H1 (cell line): Measurements from ENCODE around the gene TDG. TPM values are rescaled to one million over a fixed set of nuclear protein-coding genes. Genes with fewer than 3 reads are reported as not detected.

Experiments
- CTCF ChIA-PET: fragments of 300-600 bp; sonication (Branson Sonifier 250); formaldehyde crosslinking; loops from one replicate; lab custom pipeline; 2021; ENCODE audit not compliant: partially characterized antibody; lab: Charles Lee
- POLR2A ChIA-PET: fragments of 300-600 bp; sonication (Branson Sonifier 250); formaldehyde crosslinking; loops from one replicate; lab custom pipeline; 2021; ENCODE audit warnings: inconsistent platforms; ENCODE audit not compliant: partially characterized antibody; lab: Charles Lee
- DNase-seq, 2 experiments: peaks; one replicate each; pipeline versions ENCODE4 v3.0.0 to v3.0.0-alpha.2; 2010 to 2022; ENCODE audit warnings: low spot score in 2 of 2, low read depth in 1 of 2, mixed read lengths in 1 of 2
- FAIRE-seq: peaks from 2 replicates; lab custom pipeline; 2011; peaks lifted over from hg19 to GRCh38; lab: Jason Lieb, UNC
- H2AFZ ChIP-seq: 2 replicates; pipeline ENCODE4 v1.8.1; 2012; ENCODE audit warnings: low read length, inconsistent platforms
- H2AK5ac ChIP-seq: 2 replicates; pipeline ENCODE4 v1.6.1; 2013; ENCODE audit warnings: low read depth, low read length
- H2BK120ac ChIP-seq: replicated peaks from 2 replicates; pipeline ENCODE3; 2013; ENCODE audit warnings: low read depth, low read length, inconsistent platforms
- H2BK12ac ChIP-seq: 2 replicates; pipeline ENCODE4 v1.6.1; 2013; ENCODE audit warnings: low read depth, low read length
- H2BK15ac ChIP-seq: 2 replicates; pipeline ENCODE4 v1.6.1; 2013; ENCODE audit warnings: low read length
- H2BK20ac ChIP-seq: 2 replicates; pipeline ENCODE4 v1.6.1; 2013; ENCODE audit warnings: low read length
- H2BK5ac ChIP-seq: 2 replicates; pipeline ENCODE4 v1.6.1; 2013; ENCODE audit warnings: low read depth, low read length
- H3K14ac ChIP-seq: 2 replicates; pipeline ENCODE4 v1.6.1; 2013; ENCODE audit warnings: inconsistent platforms; ENCODE audit not compliant: insufficient read length
- H3K18ac ChIP-seq: 2 replicates; pipeline ENCODE4 v1.6.1; 2013; ENCODE audit warnings: low read length; ENCODE audit errors: extremely low read depth
- H3K23ac ChIP-seq: 2 replicates; pipeline ENCODE4 v1.6.1; 2013; ENCODE audit warnings: inconsistent platforms; ENCODE audit not compliant: insufficient read length
- H3K23me2 ChIP-seq: 2 replicates; pipeline ENCODE4 v1.6.1; 2013; ENCODE audit warnings: low read depth, low read length
- H3K27ac ChIP-seq: 2 replicates; pipeline ENCODE4 v1.6.1; 2011; ENCODE audit warnings: low read depth, low read length, inconsistent platforms
- H3K27me3 ChIP-seq, 4 experiments: replicated peaks in 1 of 4; 1 replicate in 1 of 4; 2 replicates in 3 of 4; pipeline versions ENCODE4 v1.6.1 to v1.8.1; 2011 to 2013; ENCODE audit warnings: low read length in 3 of 4, mild to moderate bottlenecking in 3 of 4, inconsistent platforms in 2 of 4, mixed read lengths in 2 of 4, moderate library complexity in 1 of 4; ENCODE audit not compliant: control insufficient read depth in 3 of 4, insufficient read depth in 3 of 4; ENCODE audit errors: extremely low read depth in 1 of 4
- H3K36me3 ChIP-seq, 4 experiments: 2 replicates each; pipeline versions ENCODE4 v1.6.1 to v1.8.1; 2011 to 2013; ENCODE audit warnings: mild to moderate bottlenecking in 4 of 4, low read length in 3 of 4, moderate library complexity in 2 of 4, control low read depth in 1 of 4, inconsistent platforms in 1 of 4; ENCODE audit not compliant: insufficient read depth in 4 of 4, control insufficient read depth in 2 of 4
- H3K4ac ChIP-seq: replicated peaks from 2 replicates; pipeline ENCODE3; 2013; ENCODE audit warnings: low read length, low read depth, mixed read lengths, inconsistent platforms; ENCODE audit not compliant: insufficient read length
- H3K4me1 ChIP-seq, 4 experiments: replicated peaks in 1 of 4; 1 replicate in 1 of 4; 2 replicates in 3 of 4; pipeline versions ENCODE4 v1.6.1 to v1.8.1; 2011 to 2013; ENCODE audit warnings: low read length in 3 of 4, inconsistent platforms in 2 of 4, mixed read lengths in 1 of 4; ENCODE audit not compliant: insufficient read depth in 4 of 4, control insufficient read depth in 3 of 4
- H3K4me2 ChIP-seq, 2 experiments: 2 replicates each; pipeline versions ENCODE4 v1.6.1 to v1.8.1; 2011 to 2013; ENCODE audit warnings: low read depth in 2 of 2, low read length in 2 of 2, control low read depth in 1 of 2, inconsistent platforms in 1 of 2, mild to moderate bottlenecking in 1 of 2; ENCODE audit not compliant: insufficient read depth in 1 of 2
- H3K4me3 ChIP-seq, 4 experiments: fragments of 200-600, 300-600 bp in 1 of 4; sonication (generic), shearing (Covaris generic), sonication (Bioruptor Twin) in 1 of 4; 2 replicates each; pipeline versions ENCODE4 v1.5.1 to v1.8.1; 2011 to 2016; ENCODE audit warnings: low read length in 4 of 4, low read depth in 3 of 4, control low read depth in 2 of 4, inconsistent platforms in 2 of 4, mild to moderate bottlenecking in 2 of 4, mixed read lengths in 1 of 4, moderate library complexity in 1 of 4; ENCODE audit not compliant: insufficient read depth in 2 of 4; ENCODE audit errors: extremely low read depth in 1 of 4
- H3K56ac ChIP-seq: replicated peaks from 2 replicates; pipeline ENCODE3; 2013; ENCODE audit warnings: low read depth, mild to moderate bottlenecking, mixed read lengths, low read length, inconsistent platforms; ENCODE audit not compliant: insufficient read length
- H3K79me1 ChIP-seq: 2 replicates; pipeline ENCODE4 v1.6.1; 2013; ENCODE audit warnings: low read depth, low read length, control low read depth
- H3K79me2 ChIP-seq, 2 experiments: 2 replicates each; pipeline versions ENCODE4 v1.6.1 to v1.8.1; 2012 to 2013; ENCODE audit warnings: low read length in 2 of 2, mild to moderate bottlenecking in 2 of 2, inconsistent platforms in 1 of 2; ENCODE audit not compliant: insufficient read depth in 2 of 2, control insufficient read depth in 1 of 2
- H3K9ac ChIP-seq, 4 experiments: replicated peaks in 1 of 4; 1 replicate in 1 of 4; 2 replicates in 3 of 4; pipeline versions ENCODE4 v1.6.1 to v1.8.1; 2011 to 2013; ENCODE audit warnings: low read depth in 3 of 4, low read length in 3 of 4, control low read depth in 2 of 4, mild to moderate bottlenecking in 2 of 4, moderate library complexity in 2 of 4, inconsistent platforms in 1 of 4; ENCODE audit errors: extremely low read depth in 1 of 4
- H3K9me3 ChIP-seq, 2 experiments: 2 replicates each; pipeline versions ENCODE4 v1.6.1 to v1.8.1; 2012 to 2013; ENCODE audit warnings: mild to moderate bottlenecking in 2 of 2, moderate library complexity in 2 of 2, control low read depth in 1 of 2, inconsistent platforms in 1 of 2, low read depth in 1 of 2, low read length in 1 of 2, mixed read lengths in 1 of 2; ENCODE audit not compliant: insufficient read depth in 2 of 2
- H4K20me1 ChIP-seq, 2 experiments: replicated peaks in 1 of 2; 2 replicates each; pipeline versions ENCODE3 to v1.8.1; 2011 to 2013; ENCODE audit warnings: inconsistent platforms in 2 of 2, low read length in 2 of 2, mild to moderate bottlenecking in 1 of 2; ENCODE audit not compliant: insufficient read depth in 2 of 2, control insufficient read depth in 1 of 2
- H4K5ac ChIP-seq: 2 replicates; pipeline ENCODE4 v1.6.1; 2013; ENCODE audit warnings: low read length, low read depth, mixed read lengths, inconsistent platforms; ENCODE audit not compliant: insufficient read length
- H4K8ac ChIP-seq: 2 replicates; pipeline ENCODE4 v1.8.0; 2013; ENCODE audit warnings: mild to moderate bottlenecking, moderate library complexity, low read length, inconsistent platforms; ENCODE audit not compliant: insufficient read depth; ENCODE audit errors: extremely low read depth
- H4K91ac ChIP-seq: replicated peaks from 2 replicates; pipeline ENCODE3; 2013; ENCODE audit warnings: low read length, mixed read lengths, inconsistent platforms; ENCODE audit not compliant: insufficient read length
- CHD2 ChIP-seq: IDR thresholded peaks from 2 replicates; pipeline ENCODE4 v1.6.1; 2012; ENCODE audit warnings: low read length, improper control_type of control experiment
- EP300 ChIP-seq, 2 experiments: IDR thresholded peaks; 1 replicate in 1 of 2; 2 replicates in 1 of 2; pipeline ENCODE4 v1.6.1; 2011 to 2012; ENCODE audit warnings: low read depth in 2 of 2, low read length in 2 of 2, mild to moderate bottlenecking in 2 of 2, borderline replicate concordance in 1 of 2, inconsistent platforms in 1 of 2, moderate library complexity in 1 of 2
- GTF2F1 ChIP-seq: IDR thresholded peaks from 2 replicates; pipeline ENCODE4 v1.6.1; 2012; ENCODE audit warnings: low read depth, low read length, improper control_type of control experiment, borderline replicate concordance
- KDM5A ChIP-seq: fragments of 200-600 bp; IDR thresholded peaks from 2 replicates; pipeline ENCODE4 v1.7.1; 2012; ENCODE audit warnings: mild to moderate bottlenecking, low read length, inconsistent platforms, mixed read lengths
- NRF1 ChIP-seq: IDR thresholded peaks from 2 replicates; pipeline ENCODE4 v1.6.1; 2011; ENCODE audit warnings: mild to moderate bottlenecking, low read depth, low read length, improper control_type of control experiment
- RAD21 ChIP-seq, 2 experiments: IDR thresholded peaks in 1 of 2; conservative IDR thresholded peaks in 1 of 2; 2 replicates each; pipeline ENCODE4 v1.6.1; 2011; ENCODE audit warnings: low read depth in 2 of 2, low read length in 2 of 2, improper control_type of control experiment in 1 of 2, inconsistent platforms in 1 of 2, mild to moderate bottlenecking in 1 of 2, moderate library complexity in 1 of 2
- SIX5 ChIP-seq: IDR thresholded peaks from 2 replicates; pipeline ENCODE4 v1.6.1; 2011; ENCODE audit warnings: mild to moderate bottlenecking, low read depth, low read length
- TAF7 ChIP-seq: optimal IDR thresholded peaks from 2 replicates; pipeline ENCODE3; 2011; ENCODE audit warnings: low read depth, mild to moderate bottlenecking, inconsistent platforms, low read length, moderate library complexity, borderline replicate concordance
- TEAD4 ChIP-seq: IDR thresholded peaks from 2 replicates; pipeline ENCODE4 v1.6.1; 2012; ENCODE audit warnings: low read depth, low read length, inconsistent platforms, mixed read lengths
- WGBS, 2 experiments: shearing (Covaris generic) in 1 of 2; methylation state at CpG; one replicate each; pipeline versions ENCODE4 v1.1.6 to v1.1.7; 2013 to 2015; ENCODE audit warnings: low lambda C conversion rate in 2 of 2, mixed read lengths in 2 of 2, inconsistent platforms in 1 of 2, low coverage in 1 of 2, missing lambda C conversion rate in 1 of 2; ENCODE audit not compliant: insufficient replicate concordance in 2 of 2, insufficient coverage in 1 of 2, insufficient read length in 1 of 2; ENCODE audit errors: extremely low coverage in 1 of 2, missing lambda C conversion rate in 1 of 2; 5-methylcytosine and 5-hydroxymethylcytosine counted together
- polyA plus RNA-seq, 7 experiments: library from polyadenylated mRNA; depleted of rRNA in 3 of 7; stranded (reverse) in 5 of 7; unstranded in 2 of 7; fragments of >200 nt in 5 of 7; fragments of 200-250 nt in 2 of 7; gene quantifications; 1 replicate in 5 of 7; 2 replicates in 1 of 7; 4 replicates in 1 of 7; pipeline versions ENCODE4 v1.2.1 to v1.2.3, GENCODE V29; 2011 to 2013; ENCODE audit warnings: missing spikeins in 2 of 7, mixed read lengths in 2 of 7
- total RNA-seq: library from RNA; stranded (reverse); fragmentation: NEBNext Ultra II Directional; extraction: Animal tissue kit (Norgen Biotek cat#: 25700); gene quantifications from 2 replicates; pipeline ENCODE4 v1.2.1, GENCODE V29; 2021
- TF ChIP-seq, protein P1 (sequence below): IDR thresholded peaks from 2 replicates; pipeline ENCODE4 v1.6.1; 2012; ENCODE audit warnings: inconsistent platforms
- TF ChIP-seq, protein P2 (sequence below), 3 experiments: IDR thresholded peaks; 1 replicate in 2 of 3; 2 replicates in 1 of 3; pipeline versions ENCODE4 v1.5.1 to v1.6.1; 2011; ENCODE audit warnings: low read length in 3 of 3, mild to moderate bottlenecking in 3 of 3, inconsistent platforms in 2 of 3, low read depth in 1 of 3, moderate library complexity in 1 of 3; ENCODE audit not compliant: insufficient read depth in 1 of 3; ENCODE audit errors: control extremely low read depth in 1 of 3

The TDG gene
- total and polyA plus RNA-seq, 2 of the 8 experiments (the other 6 are each of a cell fraction or from before 2014, with no cell fraction given), result 22.7 to 47.8 TPM

DNA sequence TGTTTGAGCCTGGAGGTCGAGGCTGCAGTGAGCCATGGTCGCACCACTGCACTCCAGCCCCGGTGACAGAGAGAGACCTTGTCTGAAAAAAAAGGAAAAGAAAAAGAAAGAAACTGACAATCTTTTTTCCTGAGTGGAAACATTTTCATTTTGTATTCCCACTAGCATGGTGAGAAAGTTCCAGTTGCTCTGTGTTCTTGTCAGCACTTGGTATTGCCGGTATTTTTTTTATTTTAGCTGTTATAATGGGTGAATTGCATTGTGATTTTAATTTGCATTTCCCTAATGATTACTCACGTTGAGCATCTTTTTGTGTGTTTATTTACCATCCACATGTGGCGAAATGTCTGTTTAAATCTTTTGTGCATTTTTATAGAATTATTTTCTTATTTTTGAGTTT, 58.7 kb downstream of the TDG start:
- Histone ChIP-seq H3K9me3 (peaks cover 5 to 6% of the 10 kb centered on the region in 2 experiments; a peak in 3 of 4 replicates), H3K4ac (no peak overlapping the region), H3K4me1 (no peaks in the 10 kb centered on the region), H2BK15ac (no peak overlapping the region), H3K23ac (no peak overlapping the region), H2BK12ac (no peak overlapping the region), H4K20me1 (no peaks in the 10 kb centered on the region), H2AFZ (no peak overlapping the region), H3K27ac (no peak overlapping the region), H4K5ac (no peak overlapping the region), H2BK5ac (no peak overlapping the region), H3K18ac (no peak overlapping the region), H2AK5ac (no peak overlapping the region), H3K79me2 (no peaks in the 10 kb centered on the region), H3K56ac (no peak overlapping the region), H4K8ac (no peak overlapping the region), H3K14ac (no peak overlapping the region), H3K27me3 (no peaks in the 10 kb centered on the region), H3K36me3 (no peaks in the 10 kb centered on the region), H3K23me2 (peaks cover 1% of the 10 kb centered on the region; the same call in 1 of the 2 replicates), H2BK120ac (no peak overlapping the region), H3K4me2 (no peak overlapping the region), H3K4me3 (no peak overlapping the region), H3K79me1 (no peaks in the 10 kb centered on the region), H4K91ac (no peak overlapping the region), H3K9ac (no peak overlapping the region), H2BK20ac (no peak overlapping the region)
- TF ChIP-seq CHD2, result no peak
- TF ChIP-seq, protein P1, sequence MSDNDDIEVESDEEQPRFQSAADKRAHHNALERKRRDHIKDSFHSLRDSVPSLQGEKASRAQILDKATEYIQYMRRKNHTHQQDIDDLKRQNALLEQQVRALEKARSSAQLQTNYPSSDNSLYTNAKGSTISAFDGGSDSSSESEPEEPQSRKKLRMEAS, result no peak
- no peak for TF ChIP-seq KDM5A
- TF ChIP-seq NRF1, result no peak
- no peak for TF ChIP-seq GTF2F1
- TF ChIP-seq SIX5, result no peak
- TF ChIP-seq TAF7, result no peak
- no peak for TF ChIP-seq RAD21 (IDR thresholded peaks at IDR 0.05 in 1 of 2, conservative IDR thresholded peaks at IDR 0.05 in 1 of 2; ENCODE audit: low read depth in 2 of 2, low read length in 2 of 2)
- TF ChIP-seq, protein P2, sequence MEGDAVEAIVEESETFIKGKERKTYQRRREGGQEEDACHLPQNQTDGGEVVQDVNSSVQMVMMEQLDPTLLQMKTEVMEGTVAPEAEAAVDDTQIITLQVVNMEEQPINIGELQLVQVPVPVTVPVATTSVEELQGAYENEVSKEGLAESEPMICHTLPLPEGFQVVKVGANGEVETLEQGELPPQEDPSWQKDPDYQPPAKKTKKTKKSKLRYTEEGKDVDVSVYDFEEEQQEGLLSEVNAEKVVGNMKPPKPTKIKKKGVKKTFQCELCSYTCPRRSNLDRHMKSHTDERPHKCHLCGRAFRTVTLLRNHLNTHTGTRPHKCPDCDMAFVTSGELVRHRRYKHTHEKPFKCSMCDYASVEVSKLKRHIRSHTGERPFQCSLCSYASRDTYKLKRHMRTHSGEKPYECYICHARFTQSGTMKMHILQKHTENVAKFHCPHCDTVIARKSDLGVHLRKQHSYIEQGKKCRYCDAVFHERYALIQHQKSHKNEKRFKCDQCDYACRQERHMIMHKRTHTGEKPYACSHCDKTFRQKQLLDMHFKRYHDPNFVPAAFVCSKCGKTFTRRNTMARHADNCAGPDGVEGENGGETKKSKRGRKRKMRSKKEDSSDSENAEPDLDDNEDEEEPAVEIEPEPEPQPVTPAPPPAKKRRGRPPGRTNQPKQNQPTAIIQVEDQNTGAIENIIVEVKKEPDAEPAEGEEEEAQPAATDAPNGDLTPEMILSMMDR (IDR thresholded peaks at IDR 0.05; ENCODE audit: control extremely low read depth in 1 of 3, insufficient read depth in 1 of 3, low read depth in 1 of 3, low read length in 3 of 3), result no peak
- TF ChIP-seq EP300 (IDR thresholded peaks at IDR 0.05; ENCODE audit: borderline replicate concordance in 1 of 2, low read depth in 2 of 2, low read length in 2 of 2), result no peak
- no peak for TF ChIP-seq TEAD4
- ChIA-PET POLR2A (no interaction called here), CTCF (no interaction called here)
- DNase-seq (no peak), FAIRE-seq (no peak)
- 98% methylated on average over 6 of the region's 6 CpGs; no CpG with 5 or more reads in 1 of the 2 experiments for WGBS, 2 experiments
